HG02943 (cell line): Measurements from ENCODE around the gene SPATA7.
"Not testable (repeated sequence)": the region's sequence is repeated elsewhere in the genome, so short reads cannot be mapped to it uniquely, and the experiment has no call there.

ENCODE experiments used
- ATAC-seq: cut with Tn5 transposase; IDR thresholded peaks from one replicate; pipeline ENCODE4 v1.9.1; 2021; ENCODE audit warnings: mild to moderate bottlenecking, low read depth, moderate library complexity; ENCODE audit not compliant: unreplicated experiment

SPATA7 gene, protein sequence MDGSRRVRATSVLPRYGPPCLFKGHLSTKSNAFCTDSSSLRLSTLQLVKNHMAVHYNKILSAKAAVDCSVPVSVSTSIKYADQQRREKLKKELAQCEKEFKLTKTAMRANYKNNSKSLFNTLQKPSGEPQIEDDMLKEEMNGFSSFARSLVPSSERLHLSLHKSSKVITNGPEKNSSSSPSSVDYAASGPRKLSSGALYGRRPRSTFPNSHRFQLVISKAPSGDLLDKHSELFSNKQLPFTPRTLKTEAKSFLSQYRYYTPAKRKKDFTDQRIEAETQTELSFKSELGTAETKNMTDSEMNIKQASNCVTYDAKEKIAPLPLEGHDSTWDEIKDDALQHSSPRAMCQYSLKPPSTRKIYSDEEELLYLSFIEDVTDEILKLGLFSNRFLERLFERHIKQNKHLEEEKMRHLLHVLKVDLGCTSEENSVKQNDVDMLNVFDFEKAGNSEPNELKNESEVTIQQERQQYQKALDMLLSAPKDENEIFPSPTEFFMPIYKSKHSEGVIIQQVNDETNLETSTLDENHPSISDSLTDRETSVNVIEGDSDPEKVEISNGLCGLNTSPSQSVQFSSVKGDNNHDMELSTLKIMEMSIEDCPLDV

DNA sequence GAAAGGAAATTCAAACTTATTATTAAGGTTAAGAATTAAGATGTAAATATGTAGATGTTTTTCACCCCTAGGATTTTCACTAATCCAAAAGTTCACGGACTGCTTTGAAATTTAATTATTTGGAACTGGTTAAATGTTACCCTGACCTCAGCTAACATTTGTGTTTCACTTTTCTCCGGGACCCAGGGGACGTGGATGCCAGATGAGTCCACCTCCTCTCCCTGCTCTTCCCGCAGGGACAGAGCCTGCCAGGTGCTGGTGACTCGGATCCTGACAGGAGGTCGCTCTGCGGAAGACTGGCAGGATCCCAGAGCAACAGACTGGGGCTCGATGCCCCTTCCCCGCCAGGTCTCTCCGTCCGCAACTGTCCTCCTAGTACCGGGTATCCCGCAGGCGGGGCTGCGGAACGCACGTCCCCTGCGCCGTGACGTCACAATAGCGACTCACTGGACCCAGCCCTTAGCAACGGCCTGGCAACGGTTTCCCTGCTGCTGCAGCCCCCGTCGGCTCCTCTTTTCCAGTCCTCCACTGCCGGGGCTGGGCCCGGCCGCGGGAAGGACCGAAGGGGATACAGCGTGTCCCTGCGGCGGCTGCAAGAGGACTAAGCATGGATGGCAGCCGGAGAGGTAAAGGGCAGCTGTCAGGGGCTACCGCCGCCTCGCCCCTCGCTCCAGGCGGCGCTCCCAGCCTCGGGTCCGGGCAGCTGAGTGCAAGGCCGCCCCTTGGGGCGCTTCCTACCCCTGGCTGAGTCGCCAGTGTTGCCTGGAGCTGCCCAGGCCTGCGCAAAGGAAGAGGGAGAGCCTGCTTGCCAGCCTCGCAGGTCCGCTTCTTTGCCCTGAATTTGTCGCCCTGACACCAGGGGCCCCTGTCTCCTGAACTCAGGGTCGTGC lies at the start of gene SPATA7:
SPATA7 (plus strand) TSS at position 446 of the 890 bp plus-strand sequence; CDS start at position 608, 162 bp downstream.
- peak; percentile 98 for ATAC-seq

DNA sequence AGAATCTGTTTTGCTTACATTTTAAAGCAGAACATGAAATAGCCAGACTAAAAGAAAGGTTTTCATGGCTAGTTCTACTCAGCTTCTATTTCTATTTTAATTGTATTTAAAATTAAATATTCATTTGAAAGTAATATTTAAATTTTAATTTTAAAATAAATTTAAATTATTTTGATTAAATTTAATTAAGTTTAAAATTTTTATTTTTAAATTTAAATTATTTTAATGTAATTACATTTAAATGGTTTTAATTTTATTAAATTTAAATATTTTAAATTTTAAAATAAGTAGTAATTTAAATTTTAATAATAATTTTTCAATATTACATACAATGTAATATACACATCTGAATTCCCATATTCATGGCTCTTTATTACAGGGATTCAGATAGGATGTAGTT lies 45.1 kb upstream of the SPATA7 start:
- no peak for ATAC-seq

DNA sequence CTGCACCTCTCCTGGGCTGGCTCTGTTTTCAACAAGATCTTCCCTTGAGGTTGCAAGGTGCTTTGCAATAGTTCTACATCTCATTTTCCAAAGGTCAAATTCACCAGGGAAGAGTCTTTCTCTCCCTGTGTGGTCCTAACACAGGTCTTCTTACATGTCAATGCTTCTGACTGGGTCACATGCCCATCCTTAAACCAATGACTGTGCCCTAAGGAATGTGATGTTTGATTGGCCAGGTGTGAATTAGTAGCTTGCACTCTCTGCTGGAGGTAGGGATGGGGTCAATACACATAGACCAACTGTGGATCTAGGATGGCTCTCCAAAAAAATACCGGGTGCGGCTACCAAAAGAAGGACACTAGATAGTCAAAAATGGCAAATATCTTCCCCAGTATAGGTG lies 42.5 kb upstream of the SPATA7 start:
- no peak for ATAC-seq

DNA sequence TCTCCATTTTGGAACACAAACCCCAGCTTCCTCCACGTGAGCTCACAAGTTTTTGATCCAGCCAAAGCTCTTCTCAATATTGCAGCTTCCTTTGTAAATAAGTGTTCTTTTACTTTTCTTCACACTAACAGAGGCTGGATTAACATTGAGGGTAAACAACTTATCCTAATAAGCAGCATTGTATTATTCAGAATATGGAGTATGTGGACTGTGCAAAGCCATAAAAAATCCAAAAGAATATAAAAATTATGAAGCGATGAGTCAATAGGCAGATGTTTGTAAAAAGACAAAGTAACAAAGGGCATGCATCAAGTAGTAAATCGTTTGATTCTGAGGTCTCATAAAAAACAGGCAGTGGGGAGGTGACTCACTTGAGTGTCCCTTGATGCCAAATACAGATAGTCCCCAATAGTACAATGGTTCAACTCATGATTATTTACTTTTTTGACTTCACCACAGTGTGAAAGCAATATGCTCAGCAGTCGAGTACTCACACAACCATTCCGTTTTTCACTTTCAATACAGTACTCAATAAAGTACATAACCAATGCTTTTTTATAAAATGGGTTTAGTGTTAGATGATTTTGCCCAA lies 39.3 kb upstream of the SPATA7 start:
- ATAC-seq = no peak

DNA sequence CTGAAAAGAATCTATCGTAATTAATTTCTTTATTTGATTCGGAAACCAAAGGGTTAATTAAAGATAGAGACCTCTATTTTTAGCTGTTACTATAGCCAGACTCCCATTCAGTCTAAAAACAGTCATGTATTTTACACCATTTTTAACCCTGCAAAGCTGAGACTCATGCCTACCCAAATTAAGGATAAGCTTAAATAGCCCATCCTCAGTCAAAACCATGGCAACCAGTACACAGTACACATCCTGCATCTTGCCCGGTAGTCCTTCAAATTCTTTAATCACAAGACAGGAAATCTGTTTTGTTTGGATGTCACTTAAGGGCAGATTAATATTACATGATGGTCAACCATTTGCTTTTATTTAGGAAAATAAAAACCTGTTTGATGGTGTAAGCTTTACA lies 36.9 kb upstream of the SPATA7 start:
- ATAC-seq = no peak

DNA sequence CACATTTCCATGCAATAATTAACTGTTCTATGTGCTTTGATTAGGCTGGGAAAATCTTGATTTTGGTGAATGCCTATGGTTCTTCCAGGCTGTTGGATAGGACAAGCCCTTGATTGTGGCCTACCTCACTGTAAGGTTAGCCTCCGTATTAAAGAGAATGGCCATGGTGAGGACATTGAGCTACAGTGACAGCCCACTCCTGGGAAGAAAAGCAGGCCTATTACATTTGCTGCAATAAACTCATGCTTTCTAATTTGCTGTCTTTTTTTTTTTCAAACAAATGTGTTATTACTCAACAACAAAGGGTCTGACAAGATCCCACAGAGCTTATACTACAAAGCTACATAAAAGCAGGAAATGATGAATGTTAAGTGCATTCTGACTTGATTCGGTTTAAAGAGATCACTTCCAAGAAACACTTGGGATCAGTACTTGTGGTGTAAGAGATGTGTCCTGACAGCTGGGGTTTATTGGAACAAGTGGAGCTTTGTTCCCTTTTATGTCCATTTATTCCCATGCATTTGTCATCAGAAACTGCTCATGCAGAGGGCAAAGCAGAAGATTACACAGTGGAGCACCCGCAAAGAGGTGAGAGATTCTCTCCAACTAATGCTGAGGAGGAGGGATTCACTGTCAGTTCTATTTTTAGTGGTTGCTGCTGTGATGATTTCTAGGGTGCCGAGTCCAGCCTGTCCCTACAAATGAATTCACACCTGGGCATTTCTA lies 33.3 kb upstream of the SPATA7 start:
- ATAC-seq = no peak

DNA sequence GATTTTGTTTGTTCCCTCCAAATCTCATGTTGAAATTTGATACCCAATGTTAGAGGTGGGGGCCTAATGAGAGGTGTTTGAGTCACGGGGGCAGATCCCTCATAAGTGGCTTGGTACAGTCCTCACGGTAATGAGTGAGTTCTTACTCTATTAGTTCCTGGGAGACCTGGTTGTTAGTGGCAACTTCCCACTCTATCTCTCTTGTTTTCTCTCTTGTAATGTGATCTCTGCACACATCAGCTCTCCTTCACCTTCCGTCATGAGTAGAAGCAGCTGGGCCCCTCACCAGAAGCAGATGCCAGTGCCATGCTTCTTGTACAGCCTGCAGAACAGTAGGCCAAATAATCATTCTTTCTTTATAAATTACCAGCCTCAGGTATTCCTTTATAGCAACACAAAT lies 32.8 kb upstream of the SPATA7 start:
- no peak for ATAC-seq

DNA sequence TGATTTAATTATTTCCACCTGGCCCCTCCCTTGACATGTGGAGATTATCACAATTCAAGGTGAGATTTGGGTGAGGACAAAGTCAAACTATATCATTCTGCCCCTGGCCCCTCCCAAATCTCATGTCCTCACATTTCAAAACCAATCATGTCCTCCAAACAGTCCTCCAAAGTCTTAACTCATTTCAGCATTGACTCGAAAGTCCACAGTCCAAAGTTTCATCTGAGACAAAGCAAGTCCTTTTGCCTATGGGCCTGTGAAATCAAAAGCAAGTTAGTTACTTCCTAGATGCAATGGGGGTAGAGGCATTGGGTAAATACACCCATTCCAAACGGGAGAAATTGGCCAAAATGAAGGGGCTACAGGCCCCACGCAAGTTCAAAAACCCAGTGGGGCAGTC lies 31.1 kb upstream of the SPATA7 start:
- no peak for ATAC-seq

DNA sequence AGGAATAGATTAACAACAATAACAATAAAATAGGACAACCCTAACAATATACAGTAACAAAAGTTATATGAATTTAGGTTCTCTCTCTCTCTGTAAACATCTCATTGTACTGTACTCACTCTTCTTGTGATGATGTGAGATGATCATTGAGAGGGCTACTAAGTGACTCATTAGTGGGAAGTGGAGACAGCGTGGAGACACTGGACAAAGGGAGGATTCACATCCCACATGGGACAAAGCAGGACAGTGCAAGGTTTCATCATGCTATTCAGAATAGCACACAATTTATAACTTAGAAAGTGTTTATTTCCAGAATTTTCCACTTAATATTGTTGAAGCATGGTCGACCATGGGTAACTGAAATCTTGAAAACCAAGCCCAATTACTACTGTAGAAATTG lies 26.0 kb upstream of the SPATA7 start:
- ATAC-seq = no peak

DNA sequence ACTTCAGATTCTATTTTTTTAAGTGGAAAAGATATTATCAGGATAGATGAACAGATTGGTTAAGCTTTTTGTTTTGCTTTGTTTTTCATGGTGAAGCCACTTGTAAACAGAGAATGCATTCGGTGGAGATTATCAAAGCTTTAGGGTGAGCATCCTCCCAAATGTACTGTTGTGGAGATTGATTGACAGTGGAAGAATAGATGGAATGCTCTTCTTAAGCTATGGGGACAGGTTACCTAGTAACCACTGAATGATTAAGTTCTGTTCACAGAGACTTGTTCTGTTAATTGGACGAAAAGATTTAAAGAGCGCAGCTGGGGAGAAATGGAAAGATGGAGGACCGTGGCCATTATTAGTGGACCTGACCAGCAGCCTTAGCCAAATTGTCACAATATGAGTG lies 21.8 kb upstream of the SPATA7 start:
- no peak for ATAC-seq

DNA sequence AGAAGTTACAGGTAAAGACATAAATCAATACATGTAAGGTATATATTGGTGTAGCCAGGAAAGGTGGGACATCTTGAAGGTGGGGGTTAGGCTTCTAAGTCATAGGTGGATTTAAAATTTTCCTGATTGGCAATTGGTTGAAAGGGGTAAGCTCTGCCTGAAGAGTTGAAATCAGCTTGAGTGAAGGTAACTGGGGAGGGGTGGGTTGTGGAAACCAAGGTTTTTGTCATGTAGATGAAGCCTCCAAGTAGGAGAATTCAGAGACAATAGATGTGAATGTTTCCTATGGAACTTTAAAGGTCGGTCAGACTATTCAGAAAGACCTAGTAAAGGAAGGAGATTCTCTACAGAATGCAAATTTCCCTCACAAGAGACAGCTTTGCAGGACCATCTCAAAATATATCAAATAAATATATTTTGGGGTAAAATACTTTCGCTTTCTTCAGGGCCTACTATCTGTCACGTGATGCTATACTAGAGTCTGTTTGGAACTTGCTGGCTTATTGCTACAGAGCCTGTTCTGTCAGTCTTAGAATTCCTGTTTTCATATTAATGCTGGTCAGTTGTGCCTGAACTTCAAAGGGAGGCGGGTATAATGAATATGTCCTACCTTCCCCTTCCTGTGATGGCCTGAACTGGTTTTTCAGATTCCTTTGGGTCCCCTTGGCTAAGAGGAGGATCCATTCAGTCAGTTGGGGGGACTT lies 20.6 kb upstream of the SPATA7 start:
- ATAC-seq = no peak

DNA sequence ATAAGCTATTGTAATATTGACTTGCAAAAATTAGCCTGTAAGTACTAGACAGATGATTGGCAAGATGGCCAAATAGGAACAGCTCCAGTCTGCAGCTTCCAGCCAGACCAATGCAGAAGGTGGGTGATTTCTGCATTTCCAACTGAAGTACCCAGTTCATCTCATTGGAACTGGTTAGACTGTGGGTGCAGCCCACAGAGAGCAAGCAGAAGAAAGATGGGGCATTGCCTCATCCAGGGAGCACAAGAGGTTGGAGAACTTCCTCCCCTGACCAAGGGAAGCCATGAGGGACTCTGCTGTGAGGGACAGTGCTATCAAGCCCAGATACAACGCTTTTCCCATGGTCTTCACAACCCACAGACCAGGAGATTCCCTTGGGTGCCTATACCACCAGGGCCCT lies 16.0 kb upstream of the SPATA7 start:
- ATAC-seq = no peak

DNA sequence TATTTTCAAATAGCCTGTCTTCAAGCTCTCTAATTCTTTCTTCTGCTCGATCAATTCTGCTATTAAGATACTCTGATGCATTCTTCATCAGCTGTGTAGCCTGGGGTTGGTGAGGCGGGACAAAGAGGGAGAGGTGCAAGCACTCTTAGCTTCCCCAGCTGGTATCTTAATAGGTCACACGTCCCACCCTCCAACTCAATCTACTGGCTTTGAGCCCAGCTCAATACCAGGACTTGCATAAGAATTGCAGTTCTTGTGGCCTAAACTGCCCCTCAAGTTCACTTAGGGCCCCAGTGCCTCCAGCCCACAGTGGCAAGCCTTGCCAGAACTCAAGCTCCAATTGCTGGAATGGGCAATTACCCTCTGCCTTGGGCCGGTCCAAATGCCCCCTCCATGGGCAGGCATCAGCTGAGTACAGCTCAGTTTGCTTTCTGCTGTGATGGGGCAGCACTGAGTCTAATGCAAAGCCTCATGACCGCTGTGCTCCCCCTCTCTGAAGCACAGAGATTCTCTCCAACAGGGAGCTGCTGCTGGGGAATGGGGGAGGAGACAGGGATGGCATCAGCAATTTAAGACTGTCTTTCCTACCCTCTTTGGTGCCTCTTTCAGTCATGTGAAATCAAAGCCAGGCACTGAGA lies 5.6 kb upstream of the SPATA7 start:
- no peak for ATAC-seq

DNA sequence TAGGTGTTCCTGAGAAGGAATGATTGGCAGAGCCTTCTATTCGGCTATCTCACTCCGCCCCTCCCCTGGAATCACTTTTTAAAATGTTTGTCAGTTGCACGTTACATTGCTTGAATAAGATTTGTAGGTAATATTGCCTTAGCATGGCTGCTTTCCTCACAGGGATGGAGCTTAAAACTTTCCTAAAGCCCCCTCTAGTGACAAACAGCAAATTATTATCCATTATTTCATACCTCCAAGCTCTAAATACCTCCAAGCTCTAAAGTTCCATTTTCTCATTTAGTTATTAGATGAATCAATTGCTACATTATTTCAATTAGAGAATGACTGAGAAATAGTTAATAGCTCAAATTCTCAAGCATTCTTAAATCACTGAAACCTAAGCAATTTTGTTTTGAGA lies 5.1 kb upstream of the SPATA7 start:
- no peak for ATAC-seq

DNA sequence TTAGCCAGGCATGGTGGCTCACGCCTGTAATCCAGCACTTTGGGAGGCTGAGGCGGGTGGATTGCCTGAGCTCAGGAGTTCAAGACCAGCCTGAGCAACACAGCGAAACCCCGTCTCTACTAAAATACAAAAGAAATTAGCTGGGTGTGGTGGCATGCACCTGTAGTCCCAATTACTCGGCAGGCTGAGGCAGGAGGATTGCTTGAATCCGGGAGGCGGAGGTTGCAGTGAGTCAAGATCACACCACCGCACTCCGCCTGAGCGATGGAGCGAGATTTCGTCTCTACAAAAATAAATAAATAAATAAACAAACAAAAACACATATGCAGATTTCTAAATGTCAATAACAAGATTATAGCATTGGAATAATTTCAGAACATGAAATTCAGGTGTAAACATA lies 3.8 kb upstream of the SPATA7 start:
- ATAC-seq = not testable (repeated sequence)

DNA sequence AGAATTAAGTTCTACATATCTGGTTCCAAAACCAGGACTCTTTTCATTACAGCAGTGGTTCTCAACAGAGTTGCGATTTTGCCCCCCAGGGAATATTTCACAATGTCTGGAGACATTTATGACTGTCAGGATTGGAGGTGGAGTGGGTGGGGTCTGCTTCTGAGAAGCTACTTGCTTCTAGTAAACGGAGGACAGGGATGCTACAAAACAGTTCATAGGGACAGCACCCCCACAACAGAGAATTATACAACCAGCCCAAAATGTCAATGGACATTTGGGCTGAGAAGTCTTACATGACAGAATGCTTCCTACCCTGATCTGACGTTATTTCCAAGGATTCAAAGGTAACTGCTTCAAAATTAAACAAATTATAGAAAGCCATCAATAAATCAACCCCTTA lies 739 bp upstream of the SPATA7 start:
- no peak for ATAC-seq

DNA sequence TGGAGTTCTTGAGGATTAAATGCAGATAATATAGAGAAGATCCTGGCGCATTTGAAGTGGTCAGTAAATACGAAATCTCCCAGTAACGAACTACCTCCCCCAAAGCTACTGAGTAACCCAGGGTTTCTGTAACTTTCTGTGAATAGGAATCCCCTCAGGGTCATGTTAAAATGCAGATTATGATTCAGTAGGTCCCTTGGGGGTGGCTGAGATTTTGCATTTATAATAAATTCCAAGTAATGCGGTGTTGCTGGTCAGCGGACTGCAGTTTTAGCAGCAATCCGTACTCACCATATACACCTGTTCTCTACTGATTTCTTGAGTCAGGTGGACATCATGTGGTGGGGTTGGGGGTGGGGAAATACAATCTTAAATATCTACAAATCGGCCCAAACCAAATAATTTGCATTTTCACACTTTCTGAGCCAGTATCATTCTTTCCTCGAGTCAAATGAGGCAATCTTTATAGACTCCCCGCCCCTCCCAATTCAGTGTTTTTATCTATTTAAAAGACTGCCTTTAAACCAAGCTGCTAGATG lies 868 bp downstream of the SPATA7 start:
- no peak for ATAC-seq

DNA sequence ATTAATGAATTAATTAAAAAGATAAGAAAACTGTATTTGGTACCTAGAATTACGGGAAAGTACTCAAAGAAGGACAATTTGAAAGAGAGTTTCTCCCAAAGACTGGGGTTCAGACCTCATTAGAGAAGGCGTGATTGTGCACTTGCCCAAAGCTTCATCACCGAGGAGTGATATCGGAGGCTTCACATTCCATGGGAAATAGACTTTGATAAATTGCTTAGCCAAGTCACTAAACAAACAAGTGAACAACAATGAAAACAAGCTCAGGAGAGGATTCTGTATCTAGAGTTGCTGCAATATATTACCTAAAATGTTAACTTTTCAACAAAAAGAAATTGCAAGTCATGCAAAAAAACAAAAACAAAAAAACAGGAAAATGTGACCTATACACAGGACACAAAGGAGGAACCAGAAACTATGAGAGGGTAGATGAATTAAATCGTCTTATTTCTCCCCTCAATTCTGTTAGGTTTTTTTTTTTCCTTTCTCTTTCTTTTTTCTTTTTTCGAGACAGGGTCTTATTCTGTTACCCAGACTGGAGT lies 3.4 kb downstream of the SPATA7 start:
- no peak for ATAC-seq

DNA sequence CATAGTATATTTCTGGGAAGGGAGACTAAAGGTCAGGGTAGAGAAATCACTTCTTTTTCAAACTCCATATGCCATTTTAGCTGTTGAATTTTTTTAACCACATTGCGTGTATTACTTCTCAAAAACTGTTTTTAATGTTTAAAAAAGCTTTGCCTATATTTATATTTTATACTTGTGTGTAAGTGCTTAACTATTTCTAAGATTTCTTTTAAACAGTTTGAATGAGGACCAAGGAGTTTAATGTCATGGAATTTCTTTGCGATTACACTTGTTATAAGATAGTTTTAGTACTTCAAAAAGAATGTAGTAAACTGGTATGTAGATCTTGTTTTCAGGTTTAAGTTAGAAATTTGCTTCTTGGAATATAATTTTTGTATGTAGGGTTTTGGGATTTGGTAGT lies 7.2 kb downstream of the SPATA7 start:
- no peak for ATAC-seq
